ENCODE results near the gene TEC.
A peak's percentile ranks its signal among the peaks of the same experiment; 100 is the strongest.
"Not testable (repeated sequence)": the region's sequence is repeated elsewhere in the genome, so short reads cannot be mapped to it uniquely, and the experiment has no call there.

The TEC gene

GRCh38 chr4:48268956-48269860 is at the start of gene TEC:
TSS of gene TEC (minus strand) at chr4:48269838. CDS start at chr4:48228614, 41,224 bp downstream.
- DNase-seq (ENCODE audit: low read depth) = peak; percentile 26

GRCh38 chr4:48315728-48316630 is 46.3 kb upstream of the TEC start:
- peak; percentile 75 for DNase-seq (ENCODE audit: low read depth)

- DNase-seq (ENCODE audit: low read depth) = not testable (repeated sequence)
Observed at GRCh38 chr4:48314746-48315145, 45.1 kb upstream of the TEC start.

- DNase-seq (ENCODE audit: low read depth) = no peak
Observed at GRCh38 chr4:48311896-48312295, 42.3 kb upstream of the TEC start.

GRCh38 chr4:48308901-48309300 is 39.3 kb upstream of the TEC start:
- no peak for DNase-seq (ENCODE audit: low read depth)

GRCh38 chr4:48307528-48307927 is 37.9 kb upstream of the TEC start:
- no peak for DNase-seq (ENCODE audit: low read depth)

GRCh38 chr4:48305508-48305907 is 35.9 kb upstream of the TEC start:
- no peak for DNase-seq (ENCODE audit: low read depth)

GRCh38 chr4:48300004-48300403 is 30.4 kb upstream of the TEC start:
- DNase-seq (ENCODE audit: low read depth) = peak; percentile 65

- DNase-seq (ENCODE audit: low read depth) = no peak
Observed at GRCh38 chr4:48299560-48299959, 29.9 kb upstream of the TEC start.

- peak; percentile 63 for DNase-seq (ENCODE audit: low read depth)
Observed at GRCh38 chr4:48297256-48297846, 27.7 kb upstream of the TEC start.

GRCh38 chr4:48296365-48296764 is 26.7 kb upstream of the TEC start:
- peak; percentile 4 for DNase-seq (ENCODE audit: low read depth)

- no peak for DNase-seq (ENCODE audit: low read depth)
Observed at GRCh38 chr4:48295116-48295515, 25.5 kb upstream of the TEC start.

GRCh38 chr4:48292218-48292790 is 22.7 kb upstream of the TEC start:
- not testable (repeated sequence) for DNase-seq (ENCODE audit: low read depth)

GRCh38 chr4:48290146-48290772 is 20.6 kb upstream of the TEC start:
- DNase-seq (ENCODE audit: low read depth) = peak; percentile 18

GRCh38 chr4:48286060-48286459 is 16.4 kb upstream of the TEC start:
- not testable (repeated sequence) for DNase-seq (ENCODE audit: low read depth)

GRCh38 chr4:48285640-48286039 is 16.0 kb upstream of the TEC start:
- not testable (repeated sequence) for DNase-seq (ENCODE audit: low read depth)

GRCh38 chr4:48275686-48276085 is 6.0 kb upstream of the TEC start:
- no peak for DNase-seq (ENCODE audit: low read depth)

GRCh38 chr4:48275247-48275646 is 5.6 kb upstream of the TEC start:
- DNase-seq (ENCODE audit: low read depth) = peak; percentile 64

- no peak for DNase-seq (ENCODE audit: low read depth)
Observed at GRCh38 chr4:48271626-48272025, 2.0 kb upstream of the TEC start.

GRCh38 chr4:48270951-48271473 is 1.4 kb upstream of the TEC start:
- DNase-seq (ENCODE audit: low read depth) = no peak

- DNase-seq (ENCODE audit: low read depth) = no peak
Observed at GRCh38 chr4:48270523-48270897, 872 bp upstream of the TEC start.
